NCI-H2227 treated with DMSO at 0.1 percent for 48 hours (cell line): ENCODE measurements around the gene MAP3K21.
A peak's percentile ranks its signal among the peaks of the same experiment; 100 is the strongest.

ENCODE experiments used
- DNase-seq: peaks from one replicate; lab custom pipeline; 2025; lab: John Stamatoyannopoulos, UW

MAP3K21 gene

GRCh38 chr1:233327651-233328141 is at the start of gene MAP3K21:
MAP3K21 (plus strand) TSS chr1:233327724; CDS start chr1:233328029, 305 bp downstream.
- no peak for DNase-seq

- no peak for DNase-seq
Measured at GRCh38 chr1:233278631-233279030, 48.9 kb upstream of the MAP3K21 start.

GRCh38 chr1:233279971-233280370 is 47.6 kb upstream of the MAP3K21 start:
- no peak for DNase-seq

- no peak for DNase-seq
Measured at GRCh38 chr1:233281711-233282581, 45.6 kb upstream of the MAP3K21 start.

DNA sequence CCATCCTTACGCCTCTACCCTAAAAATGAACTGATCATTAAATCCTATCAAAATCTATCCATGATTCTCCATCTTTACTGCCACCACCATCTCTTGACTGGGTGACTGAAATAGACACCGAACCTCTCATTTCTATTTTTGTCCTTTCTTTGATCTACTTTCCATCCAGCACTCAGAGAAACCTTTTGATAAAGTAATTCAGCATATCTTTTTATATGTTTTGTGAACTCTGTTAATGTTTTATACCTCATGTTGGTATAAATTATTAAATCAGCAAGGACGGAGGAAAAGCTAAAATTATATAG is 45.0 kb upstream of the MAP3K21 start:
- no peak for DNase-seq

DNA sequence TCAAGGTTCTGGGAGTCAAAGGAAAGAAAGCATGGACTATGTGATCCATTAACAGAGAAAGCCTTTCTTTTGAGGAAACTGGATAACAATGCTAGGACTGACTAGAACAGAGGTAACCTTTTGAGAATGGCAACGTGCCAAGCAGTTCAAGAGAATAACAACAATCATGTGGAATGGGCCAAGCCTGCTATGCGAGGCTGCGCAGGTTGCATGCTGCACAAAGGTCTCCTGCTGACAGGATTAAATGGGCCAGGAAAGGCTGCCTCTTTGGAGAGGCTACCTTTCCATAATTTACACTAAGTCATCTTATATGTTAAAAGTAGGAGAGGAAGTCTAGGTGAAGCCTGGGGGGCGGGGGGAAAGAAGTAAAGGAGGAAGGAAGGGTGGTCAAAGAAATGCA is 37.8 kb upstream of the MAP3K21 start:
- peak; percentile 81 for DNase-seq

DNA sequence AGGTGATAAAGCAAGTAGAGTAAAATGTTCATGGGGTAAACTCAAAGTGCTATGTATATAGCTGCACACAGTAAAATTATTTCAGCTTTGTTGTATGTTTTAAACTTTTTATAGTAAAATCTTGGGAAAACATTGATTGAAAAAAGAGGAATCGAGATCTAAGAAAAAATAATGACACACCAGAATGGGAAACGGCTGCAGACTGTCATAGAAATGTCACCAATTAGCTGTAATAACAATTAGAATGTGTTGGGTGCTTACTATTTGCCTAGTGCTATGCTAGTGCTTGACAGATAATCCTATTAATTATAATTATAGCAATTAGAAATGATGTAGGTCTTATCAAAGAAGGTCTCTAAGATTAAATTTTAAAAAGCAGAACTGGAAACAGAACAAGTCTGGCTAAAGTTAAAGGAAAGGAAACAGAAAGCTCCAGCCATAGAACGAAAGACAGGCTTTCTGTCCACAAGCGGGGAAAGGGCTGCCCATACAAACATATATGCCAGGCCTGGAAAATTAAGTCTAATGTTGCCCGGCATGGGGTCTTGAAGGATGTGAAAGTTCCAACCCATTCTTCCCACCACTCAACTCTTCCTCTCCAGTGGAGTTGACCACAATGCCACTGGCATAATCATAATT is 37.0 kb upstream of the MAP3K21 start:
- no peak for DNase-seq

DNA sequence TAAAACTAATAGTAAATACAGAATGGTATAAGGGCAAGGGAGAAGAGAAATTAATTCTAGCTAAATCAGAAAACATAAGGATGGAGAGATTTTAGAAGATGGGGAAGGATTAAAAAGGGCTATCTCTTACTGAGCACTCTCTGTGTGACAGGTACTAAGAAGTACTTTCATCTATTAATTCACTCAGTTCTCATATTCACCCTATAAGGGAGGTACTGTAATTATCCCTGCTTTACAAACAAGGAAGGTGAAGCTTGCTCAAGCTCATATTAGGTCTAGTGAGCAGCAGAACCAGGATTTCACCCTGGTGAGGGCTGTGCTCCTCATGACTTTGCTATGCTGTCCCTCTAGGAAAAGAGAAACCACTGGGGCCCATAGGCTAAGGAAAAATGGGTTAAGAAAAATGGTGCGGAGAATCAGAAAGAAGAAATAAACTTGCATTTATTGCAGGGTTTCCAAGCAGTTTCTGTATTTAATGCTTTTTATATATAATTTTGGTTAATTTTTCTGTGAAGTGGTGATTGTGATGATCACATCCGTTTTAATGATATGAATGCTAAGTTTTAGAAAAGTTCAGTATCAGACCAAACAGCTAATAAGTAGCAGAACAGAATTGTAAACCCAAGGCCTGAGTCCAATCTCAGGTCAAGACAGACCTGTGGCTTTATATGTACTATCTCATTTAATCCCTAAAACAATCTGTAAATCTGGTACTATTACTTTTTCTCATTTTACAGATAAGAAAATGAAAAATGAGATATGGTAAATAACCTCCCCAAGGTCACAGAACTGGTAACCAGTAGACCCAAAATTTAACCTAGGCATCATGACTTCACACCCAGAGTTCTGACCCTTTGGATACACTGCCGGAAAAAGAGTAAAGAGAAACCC is 33.7 kb upstream of the MAP3K21 start:
- DNase-seq = no peak

GRCh38 chr1:233294913-233295236 is 32.6 kb upstream of the MAP3K21 start:
- peak; percentile 29 for DNase-seq

DNA sequence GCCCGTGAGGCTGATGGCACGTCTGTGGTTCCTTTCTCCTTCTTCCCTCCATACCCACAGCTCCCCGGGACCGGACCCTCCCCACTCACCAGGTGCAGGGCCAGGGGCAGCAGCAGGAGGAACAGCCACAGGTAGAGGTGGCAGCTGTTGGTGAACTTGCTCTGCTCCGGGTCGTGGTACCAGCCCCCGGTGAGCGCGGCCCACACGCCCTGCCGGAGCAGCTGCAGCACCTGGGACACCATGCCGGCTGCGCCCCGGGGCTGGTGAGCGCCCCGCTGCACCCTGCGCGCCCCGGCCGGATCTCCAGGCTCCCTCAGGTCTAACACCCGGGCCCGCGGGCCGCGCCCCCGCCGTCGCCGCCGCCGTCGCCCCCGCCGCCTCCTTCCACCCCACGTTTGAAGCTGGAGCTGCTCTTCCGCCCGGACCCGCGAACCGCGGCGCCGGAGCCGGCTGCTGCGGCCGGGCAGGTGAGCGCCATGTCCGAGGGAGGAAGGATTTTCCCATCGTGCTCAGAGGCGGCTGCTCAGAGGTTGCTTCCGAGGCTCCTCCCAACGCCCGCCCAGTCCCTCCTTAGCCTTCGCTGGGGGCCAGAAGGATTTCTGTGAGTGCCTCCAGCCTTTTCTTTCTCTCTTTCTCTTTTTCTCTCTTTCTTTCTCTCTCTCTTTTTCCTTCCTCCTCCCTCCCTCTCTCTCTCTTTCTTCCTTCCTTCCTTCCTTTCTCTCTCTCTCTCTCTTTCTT is 32.1 kb upstream of the MAP3K21 start, which contains the start of gene PCNX2:
Gene PCNX2, minus strand, starts transcription at position 489 of the 738 bp plus-strand sequence. Its CDS starts 247 bp downstream, at position 242.
- peak; percentile 71 for DNase-seq

GRCh38 chr1:233295975-233296322 is 31.6 kb upstream of the MAP3K21 start:
- DNase-seq = no peak

DNA sequence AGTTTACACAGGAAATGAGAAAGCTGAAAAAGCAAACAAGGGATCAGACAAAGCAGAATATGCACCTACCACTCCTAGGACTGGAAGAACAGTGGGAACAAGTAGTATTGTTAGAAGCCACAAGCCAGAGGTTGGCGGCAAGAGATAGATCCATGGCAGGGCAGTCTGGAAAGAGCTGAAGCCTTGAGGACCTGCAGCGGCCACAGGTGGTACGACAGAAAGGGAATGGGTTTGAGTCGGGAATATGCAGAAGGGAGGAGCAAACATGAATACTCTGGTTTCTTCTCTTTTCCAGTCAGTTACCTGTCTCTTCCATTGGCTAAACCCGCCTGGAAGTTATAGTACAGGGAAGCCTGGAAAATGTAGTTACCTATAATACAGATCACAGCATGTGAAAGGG is 28.1 kb upstream of the MAP3K21 start:
- no peak for DNase-seq

GRCh38 chr1:233300326-233300725 is 27.2 kb upstream of the MAP3K21 start:
- DNase-seq = no peak

DNA sequence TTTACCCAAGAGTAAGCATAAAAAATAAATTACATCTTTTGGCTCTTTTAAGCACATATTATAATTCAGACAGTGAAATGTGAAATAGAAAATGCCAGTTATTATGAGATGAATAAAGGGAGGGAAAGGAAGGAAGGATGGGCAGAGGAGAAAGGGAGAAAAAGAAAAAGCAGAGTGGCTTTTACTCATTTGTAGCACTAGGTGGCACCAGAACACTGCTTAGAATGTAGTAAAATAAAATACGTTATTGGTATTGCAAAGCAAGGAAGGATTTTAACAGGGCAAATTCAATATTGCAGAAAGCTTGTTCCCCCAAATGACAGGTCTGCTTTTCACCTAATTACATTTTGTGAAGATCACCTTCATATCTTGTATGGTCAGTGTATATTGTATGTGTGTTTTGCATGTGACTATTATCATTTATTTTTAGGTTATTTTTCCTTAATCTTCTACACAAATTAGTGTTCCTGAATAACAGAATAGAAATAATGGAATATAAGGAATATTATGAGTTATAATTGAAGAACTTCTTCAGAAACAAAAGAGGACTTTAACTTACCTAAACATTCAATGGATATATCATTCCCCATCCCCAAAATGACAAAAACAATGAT is 22.9 kb upstream of the MAP3K21 start:
- DNase-seq = peak; percentile 41

DNA sequence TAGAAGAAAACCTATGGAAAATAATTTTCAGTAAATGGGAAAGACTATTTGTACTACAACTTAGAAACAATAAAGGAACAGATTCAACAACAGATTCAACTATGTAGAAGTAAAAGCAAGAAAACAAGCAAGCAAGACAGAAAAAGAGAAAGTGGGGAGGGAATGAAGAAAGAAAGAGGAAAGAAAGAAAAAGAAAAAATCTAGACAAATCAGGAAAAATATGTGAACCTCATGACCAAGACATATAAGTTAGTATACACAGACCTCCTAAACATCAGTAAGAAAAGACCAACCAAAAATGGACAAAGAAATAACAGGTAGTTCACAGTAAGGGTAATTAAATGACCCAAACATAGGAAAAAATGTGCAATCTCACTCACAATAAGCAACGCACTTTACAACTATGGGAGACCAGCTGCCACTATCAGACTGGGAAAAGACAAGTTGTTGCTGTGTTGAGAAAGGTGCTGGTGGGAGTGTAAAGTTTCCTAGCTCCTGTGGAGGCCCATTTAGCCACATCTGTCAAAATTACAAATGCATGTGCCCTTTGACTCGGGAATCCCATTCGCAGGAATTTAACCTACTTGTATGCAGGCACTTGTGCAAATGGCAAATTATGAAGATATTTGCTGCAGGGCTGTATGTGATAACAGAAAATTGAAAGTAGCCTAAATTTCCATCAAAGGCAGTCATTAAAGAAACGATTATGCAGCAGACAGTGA is 13.9 kb upstream of the MAP3K21 start:
- no peak for DNase-seq

DNA sequence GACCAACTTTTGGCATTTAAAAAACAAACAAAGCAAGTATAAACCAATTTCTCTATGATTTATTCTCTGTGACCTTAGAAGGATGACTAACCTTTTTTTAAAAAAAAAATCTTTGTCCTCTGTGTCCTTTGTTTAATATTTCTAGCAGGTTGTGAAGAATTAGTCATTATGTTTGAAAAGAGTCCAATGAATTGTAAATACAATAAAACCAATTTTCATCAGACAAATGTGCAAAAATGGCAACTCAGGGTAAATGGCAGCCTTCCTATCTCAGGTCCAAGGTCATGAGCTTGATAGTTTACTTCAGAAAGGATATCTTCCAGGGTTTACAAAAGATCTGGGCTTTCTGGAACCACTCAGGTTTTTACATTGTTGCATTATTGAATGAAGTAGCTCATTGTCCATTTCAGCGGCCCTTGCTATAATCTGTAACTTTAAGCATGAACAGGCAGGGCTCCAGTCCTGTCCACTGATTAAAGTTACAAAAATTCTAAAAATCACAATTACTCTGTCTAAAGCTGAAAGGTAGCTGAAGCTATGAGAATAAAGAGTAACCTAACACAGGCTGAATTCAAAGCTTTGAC is 11.7 kb upstream of the MAP3K21 start:
- DNase-seq = no peak

GRCh38 chr1:233316473-233316872 is 11.1 kb upstream of the MAP3K21 start:
- DNase-seq = no peak

DNA sequence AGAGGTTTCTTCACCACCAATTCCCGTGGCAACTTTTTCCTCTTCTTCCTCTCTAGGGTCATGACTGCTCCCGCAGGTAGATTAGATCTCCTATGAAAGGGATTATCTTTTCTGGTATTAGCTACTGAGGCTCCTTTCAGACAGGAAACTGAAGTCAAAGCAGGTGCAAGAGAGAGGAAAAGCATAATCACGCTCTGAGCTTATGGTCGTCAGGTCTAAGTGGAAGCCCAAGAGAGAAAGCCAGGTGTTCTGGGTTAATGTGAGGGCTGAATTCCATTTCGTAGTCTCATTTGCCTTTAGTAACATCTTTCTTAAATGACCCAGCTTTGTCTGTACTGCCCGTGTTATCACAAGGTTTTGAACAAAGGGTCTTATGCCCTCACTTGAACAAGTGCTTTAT is 8.3 kb upstream of the MAP3K21 start:
- no peak for DNase-seq

DNA sequence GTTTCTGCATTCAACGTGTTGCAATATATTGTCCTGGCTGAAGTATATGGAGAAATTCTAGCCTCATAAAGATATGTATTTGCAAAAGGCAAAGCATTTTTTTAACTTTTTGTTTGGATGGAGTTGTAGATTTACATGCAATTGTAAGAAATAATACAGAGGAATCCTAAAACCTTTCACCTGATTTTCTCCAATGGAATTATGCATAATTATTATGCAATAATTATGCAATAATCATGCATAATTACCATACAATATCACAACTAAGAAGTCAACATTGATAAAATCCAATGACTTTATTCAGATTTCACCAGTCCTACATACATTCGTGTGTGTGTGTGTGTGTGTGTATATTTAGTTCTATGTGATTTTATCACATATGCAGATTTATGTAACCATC is 7.5 kb upstream of the MAP3K21 start:
- DNase-seq = no peak

DNA sequence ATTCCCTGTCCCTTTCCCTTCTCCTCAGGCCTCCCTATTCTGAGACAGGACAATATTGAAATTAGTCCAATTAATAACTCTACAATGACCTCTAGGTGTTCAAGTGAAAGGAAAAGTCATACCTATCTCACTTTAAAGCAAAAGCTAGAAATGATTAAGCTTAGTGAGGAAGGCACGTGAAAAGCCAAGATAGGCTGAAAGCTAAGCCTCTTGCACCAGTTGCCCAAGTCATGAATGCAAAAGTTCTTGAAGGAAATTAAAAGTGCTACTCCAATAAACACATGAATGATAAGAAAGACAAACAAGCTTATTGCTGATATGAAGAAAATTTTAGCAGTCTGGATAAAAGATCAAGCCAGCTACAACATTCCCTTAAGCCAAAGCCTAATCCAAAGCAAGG is 3.8 kb upstream of the MAP3K21 start:
- no peak for DNase-seq
